Keratinocyte (primary cell): Measurements from ENCODE around the gene TIMM17B. TPM values are rescaled to one million over a fixed set of nuclear protein-coding genes. Genes with fewer than 3 reads are reported as not detected.

Experiments used
- DNase-seq: peaks from one replicate; pipeline ENCODE4 v3.0.0-alpha.2; 2011; ENCODE audit warnings: low read depth, missing footprints, low spot score
- FAIRE-seq: peaks from 2 replicates; lab custom pipeline; 2011; peaks lifted over from hg19 to GRCh38; lab: Jason Lieb, UNC
- H2AFZ ChIP-seq: 2 replicates; pipeline ENCODE4 v1.6.0; 2012; ENCODE audit warnings: low read length, control low read depth, inconsistent platforms; ENCODE audit not compliant: control insufficient read depth
- H3K27ac ChIP-seq: 2 replicates; pipeline ENCODE4 v1.5.1; 2011; ENCODE audit warnings: low read length; ENCODE audit not compliant: control insufficient read depth, insufficient read depth
- H3K27me3 ChIP-seq: 3 replicates; pipeline ENCODE4 v1.6.0; 2011; ENCODE audit warnings: low read length; ENCODE audit not compliant: control insufficient read depth, insufficient read depth; ENCODE audit errors: extremely low read depth
- H3K36me3 ChIP-seq, 2 experiments: 2 replicates in 1 of 2; 3 replicates in 1 of 2; pipeline ENCODE4 v1.5.1; 2011; ENCODE audit warnings: low read length in 2 of 2, mild to moderate bottlenecking in 1 of 2; ENCODE audit not compliant: control insufficient read depth in 2 of 2, insufficient read depth in 2 of 2; ENCODE audit errors: extremely low read depth in 1 of 2
- H3K4me1 ChIP-seq: 3 replicates; pipeline ENCODE4 v1.5.1; 2011; ENCODE audit warnings: low read length; ENCODE audit not compliant: control insufficient read depth, insufficient read depth; ENCODE audit errors: extremely low read depth
- H3K4me2 ChIP-seq: 3 replicates; pipeline ENCODE4 v1.6.0; 2011; ENCODE audit warnings: low read depth, low read length; ENCODE audit not compliant: control insufficient read depth, insufficient read depth; ENCODE audit errors: extremely low read depth
- H3K4me3 ChIP-seq, 3 experiments: fragments of 200-600 bp in 1 of 3; sonication (generic) in 1 of 3; 2 replicates in 2 of 3; 3 replicates in 1 of 3; pipeline ENCODE4 v1.5.1; 2011 to 2016; ENCODE audit warnings: low read length in 3 of 3, mild to moderate bottlenecking in 3 of 3, control low read depth in 2 of 3, inconsistent platforms in 1 of 3, low read depth in 1 of 3, mixed read lengths in 1 of 3, mixed run types in 1 of 3, moderate library complexity in 1 of 3; ENCODE audit not compliant: control insufficient read depth in 2 of 3, insufficient read depth in 2 of 3; ENCODE audit errors: extremely low read depth in 1 of 3
- H3K79me2 ChIP-seq: 2 replicates; pipeline ENCODE4 v1.6.0; 2012; ENCODE audit warnings: low read length; ENCODE audit not compliant: control insufficient read depth, insufficient read depth
- H3K9ac ChIP-seq: 3 replicates; pipeline ENCODE4 v1.6.0; 2011; ENCODE audit warnings: low read length; ENCODE audit not compliant: control insufficient read depth, insufficient read depth; ENCODE audit errors: extremely low read depth
- H3K9me1 ChIP-seq: 3 replicates; pipeline ENCODE4 v1.6.0; 2011; ENCODE audit warnings: low read length; ENCODE audit not compliant: control insufficient read depth, insufficient read depth; ENCODE audit errors: extremely low read depth
- H3K9me3 ChIP-seq: 2 replicates; pipeline ENCODE4 v1.5.1; 2012; ENCODE audit warnings: low read depth, low read length; ENCODE audit not compliant: control insufficient read depth
- H4K20me1 ChIP-seq: 3 replicates; pipeline ENCODE4 v1.6.0; 2011; ENCODE audit warnings: low read length; ENCODE audit not compliant: control insufficient read depth, insufficient read depth; ENCODE audit errors: extremely low read depth
- EZH2 ChIP-seq: IDR thresholded peaks from one replicate; pipeline ENCODE4 v1.6.1; 2012; ENCODE audit warnings: inconsistent platforms, mild to moderate bottlenecking, low read length, moderate library complexity
- dilution Hi-C: fragments of 300-500 bp; cut with MboI; formaldehyde crosslinking; loops from one replicate; pipeline ENCODE4 v1.7.0; 2020; ENCODE audit warnings: low sequenced_read_pairs; ENCODE audit not compliant: extremely low pct_ligation_motif_present
- polyA plus RNA-seq, 5 experiments: library from polyadenylated mRNA; depleted of rRNA in 3 of 5; stranded (reverse) in 3 of 5; stranded (forward) in 1 of 5; unstranded in 1 of 5; fragments of >200 nt; gene quantifications; 1 replicate in 1 of 5; 2 replicates in 3 of 5; 3 replicates in 1 of 5; pipeline versions ENCODE4 v1.2.1 to v1.2.3, GENCODE V29; 2011 to 2012; ENCODE audit warnings: missing spikeins in 2 of 5, low read depth in 1 of 5, low replicate concordance in 1 of 5
- TF ChIP-seq, protein P1 (sequence below), 3 experiments: IDR thresholded peaks in 1 of 3; conservative IDR thresholded peaks in 1 of 3; optimal IDR thresholded peaks in 1 of 3; 2 replicates in 2 of 3; 3 replicates in 1 of 3; pipeline versions ENCODE3 to v1.5.1; 2011; ENCODE audit warnings: low read length in 3 of 3, mild to moderate bottlenecking in 3 of 3, moderate library complexity in 2 of 3, control low read depth in 1 of 3, inconsistent platforms in 1 of 3; ENCODE audit not compliant: insufficient read depth in 2 of 3; ENCODE audit errors: extremely low read depth in 1 of 3

Gene TIMM17B
- polyA plus RNA-seq, 1 donor (not counting 4 experiments of a cell fraction or from before 2014, with no cell fraction given): 34.3 TPM

DNA sequence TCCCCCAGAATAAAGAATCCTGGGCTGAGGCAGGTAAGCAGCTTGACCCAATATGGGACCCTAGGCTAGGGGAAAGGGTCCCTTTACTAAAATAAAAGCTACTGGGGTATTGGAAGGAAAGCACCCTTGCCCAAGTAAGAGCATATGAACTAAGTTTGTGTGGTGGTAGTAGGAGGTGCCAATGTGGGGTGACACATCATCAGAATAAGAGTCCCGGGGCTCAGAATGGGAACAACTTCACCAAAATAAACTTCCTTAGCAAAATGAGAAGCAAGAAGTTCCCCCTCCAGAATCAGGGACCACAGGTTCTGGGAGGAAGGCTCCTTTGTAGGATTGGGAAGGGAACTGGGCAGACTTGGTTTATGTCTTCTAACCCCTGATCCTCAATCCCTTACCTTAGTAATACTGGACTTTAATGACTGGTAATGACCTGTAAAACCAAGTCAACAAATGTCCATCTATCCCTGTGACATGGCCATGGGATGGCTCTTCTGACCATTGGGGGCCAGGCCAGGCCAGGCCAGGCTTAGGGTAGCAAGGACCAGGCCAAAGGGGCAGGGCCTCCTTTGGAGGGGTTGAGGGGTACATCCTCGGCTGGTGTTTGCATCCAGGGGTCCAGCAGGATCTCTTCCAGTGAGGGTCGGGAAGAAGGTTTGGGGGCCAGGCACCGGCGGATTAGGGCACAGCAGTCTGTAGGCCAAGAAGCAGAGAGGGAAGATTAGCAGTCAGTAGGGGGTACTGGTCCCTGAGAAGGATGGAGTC lies 16.2 kb upstream of the TIMM17B start:
- Histone ChIP-seq H3K79me2 (peaks cover 39% of the 10 kb centered on the region), H3K27me3 (no peaks in the 10 kb centered on the region), H3K9me3 (peaks cover 2% of the 10 kb centered on the region), H2AFZ (no peak overlapping the region), H3K4me2 (no peak overlapping the region), H3K4me1 (peaks cover 13% of the 10 kb centered on the region), H3K27ac (no peak overlapping the region), H3K9ac (no peak overlapping the region), H4K20me1 (no peaks in the 10 kb centered on the region), H3K4me3 (no peak overlapping the region), H3K9me1 (no peaks in the 10 kb centered on the region), H3K36me3 (peaks cover 6 to 7% of the 10 kb centered on the region in 2 experiments)
- FAIRE-seq: no peak
- no peak for DNase-seq
- no peak for TF ChIP-seq EZH2
- TF ChIP-seq, protein P1, sequence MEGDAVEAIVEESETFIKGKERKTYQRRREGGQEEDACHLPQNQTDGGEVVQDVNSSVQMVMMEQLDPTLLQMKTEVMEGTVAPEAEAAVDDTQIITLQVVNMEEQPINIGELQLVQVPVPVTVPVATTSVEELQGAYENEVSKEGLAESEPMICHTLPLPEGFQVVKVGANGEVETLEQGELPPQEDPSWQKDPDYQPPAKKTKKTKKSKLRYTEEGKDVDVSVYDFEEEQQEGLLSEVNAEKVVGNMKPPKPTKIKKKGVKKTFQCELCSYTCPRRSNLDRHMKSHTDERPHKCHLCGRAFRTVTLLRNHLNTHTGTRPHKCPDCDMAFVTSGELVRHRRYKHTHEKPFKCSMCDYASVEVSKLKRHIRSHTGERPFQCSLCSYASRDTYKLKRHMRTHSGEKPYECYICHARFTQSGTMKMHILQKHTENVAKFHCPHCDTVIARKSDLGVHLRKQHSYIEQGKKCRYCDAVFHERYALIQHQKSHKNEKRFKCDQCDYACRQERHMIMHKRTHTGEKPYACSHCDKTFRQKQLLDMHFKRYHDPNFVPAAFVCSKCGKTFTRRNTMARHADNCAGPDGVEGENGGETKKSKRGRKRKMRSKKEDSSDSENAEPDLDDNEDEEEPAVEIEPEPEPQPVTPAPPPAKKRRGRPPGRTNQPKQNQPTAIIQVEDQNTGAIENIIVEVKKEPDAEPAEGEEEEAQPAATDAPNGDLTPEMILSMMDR (optimal IDR thresholded peaks at IDR 0.05 in 1 of 3, IDR thresholded peaks at IDR 0.05 in 1 of 3, conservative IDR thresholded peaks at IDR 0.05 in 1 of 3; ENCODE audit: extremely low read depth in 1 of 3, insufficient read depth in 2 of 3, low read length in 3 of 3): no peak
- dilution Hi-C loops: no loop called here

GRCh38 chrX:48911412-48912182 lies 14.0 kb upstream of the TIMM17B start, which contains the start of gene SLC35A2:
TSS of gene SLC35A2 (minus strand) at chrX:48911646. CDS start at chrX:48911636, 10 bp downstream.
- TF ChIP-seq EZH2: no peak
- TF ChIP-seq, protein P1 (optimal IDR thresholded peaks at IDR 0.05 in 1 of 3, IDR thresholded peaks at IDR 0.05 in 1 of 3, conservative IDR thresholded peaks at IDR 0.05 in 1 of 3; ENCODE audit: extremely low read depth in 1 of 3, insufficient read depth in 2 of 3, low read length in 3 of 3): no peak
- Histone ChIP-seq H3K36me3 (peaks cover 6 to 10% of the 10 kb centered on the region in 2 experiments), H3K4me3 (peak within 1 kb of the TSS; percentile 63 to 91 (median 74)), H2AFZ (peak within 1 kb of the TSS; percentile 73), H3K27ac (peak within 1 kb of the TSS; percentile 89), H3K9ac (peak within 1 kb of the TSS; percentile 87), H3K79me2 (peaks cover 29% of the 10 kb centered on the region), H3K4me2 (peak within 1 kb of the TSS; percentile 67), H3K9me1 (no peaks in the 10 kb centered on the region), H3K27me3 (no peaks in the 10 kb centered on the region), H4K20me1 (no peaks in the 10 kb centered on the region), H3K9me3 (peaks cover 3% of the 10 kb centered on the region), H3K4me1 (peaks cover 7% of the 10 kb centered on the region)
- no peak for FAIRE-seq
- no peak for DNase-seq
- dilution Hi-C loops: no loop called here
